Uterus (tissue), 4 donors: Measurements from ENCODE around the gene AMBRA1. TPM values are rescaled to one million over a fixed set of nuclear protein-coding genes. Genes with fewer than 3 reads are reported as not detected.

Experiments
- DNase-seq, 2 donors: peaks; one replicate each; pipeline ENCODE4 v3.0.0-alpha.2; 2019 to 2020
- H3K27ac ChIP-seq, 2 donors: fragments of 200-600 bp; sonication (generic); 1 replicate in 1 of 2; 2 replicates in 1 of 2; pipeline ENCODE4 v1.5.1; 2016 to 2018
- H3K27me3 ChIP-seq, 2 donors: fragments of 200-600 bp; sonication (generic); one replicate each; pipeline ENCODE4 v1.5.1; 2018 to 2019; ENCODE audit warnings: control low read depth in 1 of 2
- H3K36me3 ChIP-seq, 2 donors: fragments of 200-600 bp; sonication (generic); one replicate each; pipeline ENCODE4 v1.5.1; 2019; ENCODE audit warnings: control low read depth in 1 of 2
- H3K4me1 ChIP-seq, 2 donors: fragments of 200-600 bp; sonication (generic); one replicate each; pipeline ENCODE4 v1.5.1; 2018 to 2019; ENCODE audit warnings: control low read depth in 1 of 2
- H3K4me3 ChIP-seq, 2 donors: fragments of 200-600 bp; sonication (generic); 1 replicate in 1 of 2; 2 replicates in 1 of 2; pipeline ENCODE4 v1.5.1; 2018 to 2019; ENCODE audit warnings: mild to moderate bottlenecking in 1 of 2
- H3K9me3 ChIP-seq, 2 donors: fragments of 200-600 bp; sonication (generic); one replicate each; pipeline ENCODE4 v1.5.1; 2019; ENCODE audit warnings: control low read depth in 1 of 2
- CTCF ChIP-seq, 4 experiments: fragments of 200-600 bp in 2 of 4; fragments of 450-650 bp in 2 of 4; sonication (generic) in 2 of 4; IDR thresholded peaks; one replicate each; pipeline ENCODE4 v1.5.1; 2016 to 2019; ENCODE audit warnings: antibody characterized with exemption in 4 of 4, mild to moderate bottlenecking in 2 of 4, moderate library complexity in 1 of 4
- POLR2A ChIP-seq, 2 donors: fragments of 450-650 bp; IDR thresholded peaks; one replicate each; pipeline ENCODE4 v1.6.1; 2016; ENCODE audit warnings: antibody characterized with exemption in 2 of 2, mild to moderate bottlenecking in 1 of 2, moderate library complexity in 1 of 2
- intact Hi-C: fragments of 100-400 bp; cut with DNase I; formaldehyde crosslinking; loops from one replicate; pipeline ENCODE4 v1.15.1; 2023; ENCODE audit warnings: low total_unique reads
- total RNA-seq, 4 donors: library from RNA; depleted of rRNA in 3 of 4; stranded (reverse); fragments of >200 nt in 3 of 4; gene quantifications; one replicate each; pipeline versions ENCODE4 v1.1.0 to v1.2.4, GENCODE V29; 2014 to 2023
- donor health status: DM: yes; HTN: yes; CAD: no.

Gene AMBRA1
- total RNA-seq, 4 donors from 2014 or later = 22.6 to 55.3 (median 41.4) TPM

GRCh38 chr11:46554213-46555147, 39.3 kb downstream of the AMBRA1 start:
- peak in 1 of 2 donors; percentile 33 for DNase-seq
- no peaks in the 10 kb centered on the region for H3K27me3 ChIP-seq
- TF ChIP-seq POLR2A (IDR thresholded peaks at IDR 0.05) (no peak), CTCF (IDR thresholded peaks at IDR 0.05) (no peak)
- intact Hi-C loops = no loop called here
- H3K36me3 ChIP-seq = no peaks in the 10 kb centered on the region
- peak overlapping the region; percentile 75 to 92 for H3K27ac ChIP-seq
- H3K4me1 ChIP-seq = peaks cover 12 to 14% of the 10 kb centered on the region in 2 donors
- H3K9me3 ChIP-seq = no peaks in the 10 kb centered on the region
- no peak overlapping the region for H3K4me3 ChIP-seq

DNA sequence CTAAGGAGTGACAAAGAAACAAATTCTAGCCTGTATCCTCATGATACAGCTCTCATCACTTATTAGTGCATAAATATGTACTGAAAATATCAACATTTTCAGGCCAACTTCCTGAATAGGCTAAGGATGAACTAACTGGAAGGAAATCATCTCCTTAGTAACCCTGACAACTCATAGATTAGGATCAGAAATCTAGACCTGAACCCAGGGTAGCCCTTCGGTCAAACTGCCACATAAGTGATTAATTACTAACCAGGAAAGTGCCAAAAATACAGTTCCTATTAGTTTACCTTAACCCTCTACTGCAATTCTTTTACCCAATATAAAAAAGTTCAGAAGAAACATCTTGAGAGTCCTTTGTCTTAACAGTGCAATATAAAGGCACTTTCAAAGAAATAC, 40.0 kb downstream of the AMBRA1 start:
- Histone ChIP-seq H3K4me1 (peaks cover 12 to 14% of the 10 kb centered on the region in 2 donors), H3K4me3 (no peak overlapping the region), H3K36me3 (no peaks in the 10 kb centered on the region), H3K27me3 (no peaks in the 10 kb centered on the region), H3K27ac (peak overlapping the region; percentile 75 to 92), H3K9me3 (no peaks in the 10 kb centered on the region)
- intact Hi-C loops = no loop called here
- no peak for DNase-seq
- no peak for TF ChIP-seq CTCF (IDR thresholded peaks at IDR 0.05)
- TF ChIP-seq POLR2A (IDR thresholded peaks at IDR 0.05) = no peak

GRCh38 chr11:46551261-46551660, 42.6 kb downstream of the AMBRA1 start:
- no peaks in the 10 kb centered on the region for H3K27me3 ChIP-seq
- no peak for DNase-seq
- H3K4me1 ChIP-seq = peaks cover 12 to 19% of the 10 kb centered on the region in 2 donors
- H3K9me3 ChIP-seq = no peaks in the 10 kb centered on the region
- no peaks in the 10 kb centered on the region for H3K36me3 ChIP-seq
- H3K4me3 ChIP-seq = no peak overlapping the region
- intact Hi-C loops = no loop called here
- no peak overlapping the region for H3K27ac ChIP-seq
- TF ChIP-seq CTCF (IDR thresholded peaks at IDR 0.05) (no peak), POLR2A (IDR thresholded peaks at IDR 0.05) (no peak)

- Histone ChIP-seq H3K27ac (no peak overlapping the region), H3K4me3 (no peak overlapping the region), H3K4me1 (peaks cover 0 to 6% of the 10 kb centered on the region in 2 donors), H3K9me3 (no peaks in the 10 kb centered on the region), H3K36me3 (no peaks in the 10 kb centered on the region), H3K27me3 (no peaks in the 10 kb centered on the region)
- no peak for TF ChIP-seq POLR2A (IDR thresholded peaks at IDR 0.05)
- TF ChIP-seq CTCF (IDR thresholded peaks at IDR 0.05) = no peak
- no peak for DNase-seq
- intact Hi-C loops = loop anchor here (5.0 kb wide), 1 partner anchor 155 kb away; the partner anchor contains the start of gene CHRM4
These were observed 46.2 kb downstream of the AMBRA1 start for GRCh38 chr11:46547579-46547978.

DNA sequence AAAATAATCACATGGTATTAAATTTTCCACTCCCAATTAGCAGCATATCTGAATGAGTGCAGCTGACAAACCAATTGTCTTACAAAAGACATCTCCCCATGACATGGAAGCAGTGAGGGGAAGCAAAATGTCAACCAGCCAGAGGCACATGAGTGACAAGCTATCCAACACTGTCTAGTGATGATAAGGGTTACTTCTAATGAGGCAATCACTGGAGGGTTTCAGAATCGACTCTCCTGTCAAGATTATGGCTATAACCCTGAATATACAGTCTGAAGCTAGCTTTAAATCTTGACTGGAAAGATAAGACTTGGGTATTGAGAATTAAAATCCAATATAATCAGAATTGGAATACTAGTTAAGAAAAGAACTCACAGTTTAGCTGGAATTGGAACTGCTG, 50.3 kb downstream of the AMBRA1 start:
- Histone ChIP-seq H3K9me3 (no peaks in the 10 kb centered on the region), H3K27me3 (no peaks in the 10 kb centered on the region), H3K4me3 (no peak overlapping the region), H3K36me3 (no peaks in the 10 kb centered on the region), H3K4me1 (peaks cover 0 to 5% of the 10 kb centered on the region in 2 donors), H3K27ac (no peak overlapping the region)
- intact Hi-C loops = no loop called here
- no peak for TF ChIP-seq POLR2A (IDR thresholded peaks at IDR 0.05)
- DNase-seq = no peak
